H1 (cell line): ENCODE results near the gene NT5C3B. TPM values are rescaled to one million over a fixed set of nuclear protein-coding genes. Genes with fewer than 3 reads are reported as not detected.
"Not testable (repeated sequence)": the region's sequence is repeated elsewhere in the genome, so short reads cannot be mapped to it uniquely, and the experiment has no call there.

Experiments
- CTCF ChIA-PET: fragments of 300-600 bp; sonication (Branson Sonifier 250); formaldehyde crosslinking; loops from one replicate; lab custom pipeline; 2021; ENCODE audit not compliant: partially characterized antibody; lab: Charles Lee
- POLR2A ChIA-PET: fragments of 300-600 bp; sonication (Branson Sonifier 250); formaldehyde crosslinking; loops from one replicate; lab custom pipeline; 2021; ENCODE audit warnings: inconsistent platforms; ENCODE audit not compliant: partially characterized antibody; lab: Charles Lee
- DNase-seq, 2 experiments: peaks; one replicate each; pipeline versions ENCODE4 v3.0.0 to v3.0.0-alpha.2; 2010 to 2022; ENCODE audit warnings: low spot score in 2 of 2, low read depth in 1 of 2, mixed read lengths in 1 of 2
- FAIRE-seq: peaks from 2 replicates; lab custom pipeline; 2011; peaks lifted over from hg19 to GRCh38; lab: Jason Lieb, UNC
- H2AFZ ChIP-seq: 2 replicates; pipeline ENCODE4 v1.8.1; 2012; ENCODE audit warnings: low read length, inconsistent platforms
- H2AK5ac ChIP-seq: 2 replicates; pipeline ENCODE4 v1.6.1; 2013; ENCODE audit warnings: low read depth, low read length
- H2BK120ac ChIP-seq: replicated peaks from 2 replicates; pipeline ENCODE3; 2013; ENCODE audit warnings: low read depth, low read length, inconsistent platforms
- H2BK12ac ChIP-seq: 2 replicates; pipeline ENCODE4 v1.6.1; 2013; ENCODE audit warnings: low read depth, low read length
- H2BK15ac ChIP-seq: 2 replicates; pipeline ENCODE4 v1.6.1; 2013; ENCODE audit warnings: low read length
- H2BK20ac ChIP-seq: 2 replicates; pipeline ENCODE4 v1.6.1; 2013; ENCODE audit warnings: low read length
- H2BK5ac ChIP-seq: 2 replicates; pipeline ENCODE4 v1.6.1; 2013; ENCODE audit warnings: low read depth, low read length
- H3K14ac ChIP-seq: 2 replicates; pipeline ENCODE4 v1.6.1; 2013; ENCODE audit warnings: inconsistent platforms; ENCODE audit not compliant: insufficient read length
- H3K18ac ChIP-seq: 2 replicates; pipeline ENCODE4 v1.6.1; 2013; ENCODE audit warnings: low read length; ENCODE audit errors: extremely low read depth
- H3K23ac ChIP-seq: 2 replicates; pipeline ENCODE4 v1.6.1; 2013; ENCODE audit warnings: inconsistent platforms; ENCODE audit not compliant: insufficient read length
- H3K23me2 ChIP-seq: 2 replicates; pipeline ENCODE4 v1.6.1; 2013; ENCODE audit warnings: low read depth, low read length
- H3K27ac ChIP-seq: 2 replicates; pipeline ENCODE4 v1.6.1; 2011; ENCODE audit warnings: low read depth, low read length, inconsistent platforms
- H3K27me3 ChIP-seq, 4 experiments: replicated peaks in 1 of 4; 1 replicate in 1 of 4; 2 replicates in 3 of 4; pipeline versions ENCODE4 v1.6.1 to v1.8.1; 2011 to 2013; ENCODE audit warnings: low read length in 3 of 4, mild to moderate bottlenecking in 3 of 4, inconsistent platforms in 2 of 4, mixed read lengths in 2 of 4, moderate library complexity in 1 of 4; ENCODE audit not compliant: control insufficient read depth in 3 of 4, insufficient read depth in 3 of 4; ENCODE audit errors: extremely low read depth in 1 of 4
- H3K36me3 ChIP-seq, 4 experiments: 2 replicates each; pipeline versions ENCODE4 v1.6.1 to v1.8.1; 2011 to 2013; ENCODE audit warnings: mild to moderate bottlenecking in 4 of 4, low read length in 3 of 4, moderate library complexity in 2 of 4, control low read depth in 1 of 4, inconsistent platforms in 1 of 4; ENCODE audit not compliant: insufficient read depth in 4 of 4, control insufficient read depth in 2 of 4
- H3K4ac ChIP-seq: replicated peaks from 2 replicates; pipeline ENCODE3; 2013; ENCODE audit warnings: low read length, low read depth, mixed read lengths, inconsistent platforms; ENCODE audit not compliant: insufficient read length
- H3K4me1 ChIP-seq, 4 experiments: replicated peaks in 1 of 4; 1 replicate in 1 of 4; 2 replicates in 3 of 4; pipeline versions ENCODE4 v1.6.1 to v1.8.1; 2011 to 2013; ENCODE audit warnings: low read length in 3 of 4, inconsistent platforms in 2 of 4, mixed read lengths in 1 of 4; ENCODE audit not compliant: insufficient read depth in 4 of 4, control insufficient read depth in 3 of 4
- H3K4me2 ChIP-seq, 2 experiments: 2 replicates each; pipeline versions ENCODE4 v1.6.1 to v1.8.1; 2011 to 2013; ENCODE audit warnings: low read depth in 2 of 2, low read length in 2 of 2, control low read depth in 1 of 2, inconsistent platforms in 1 of 2, mild to moderate bottlenecking in 1 of 2; ENCODE audit not compliant: insufficient read depth in 1 of 2
- H3K4me3 ChIP-seq, 4 experiments: fragments of 200-600, 300-600 bp in 1 of 4; sonication (generic), shearing (Covaris generic), sonication (Bioruptor Twin) in 1 of 4; 2 replicates each; pipeline versions ENCODE4 v1.5.1 to v1.8.1; 2011 to 2016; ENCODE audit warnings: low read length in 4 of 4, low read depth in 3 of 4, control low read depth in 2 of 4, inconsistent platforms in 2 of 4, mild to moderate bottlenecking in 2 of 4, mixed read lengths in 1 of 4, moderate library complexity in 1 of 4; ENCODE audit not compliant: insufficient read depth in 2 of 4; ENCODE audit errors: extremely low read depth in 1 of 4
- H3K56ac ChIP-seq: replicated peaks from 2 replicates; pipeline ENCODE3; 2013; ENCODE audit warnings: low read depth, mild to moderate bottlenecking, mixed read lengths, low read length, inconsistent platforms; ENCODE audit not compliant: insufficient read length
- H3K79me1 ChIP-seq: 2 replicates; pipeline ENCODE4 v1.6.1; 2013; ENCODE audit warnings: low read depth, low read length, control low read depth
- H3K79me2 ChIP-seq, 2 experiments: 2 replicates each; pipeline versions ENCODE4 v1.6.1 to v1.8.1; 2012 to 2013; ENCODE audit warnings: low read length in 2 of 2, mild to moderate bottlenecking in 2 of 2, inconsistent platforms in 1 of 2; ENCODE audit not compliant: insufficient read depth in 2 of 2, control insufficient read depth in 1 of 2
- H3K9ac ChIP-seq, 4 experiments: replicated peaks in 1 of 4; 1 replicate in 1 of 4; 2 replicates in 3 of 4; pipeline versions ENCODE4 v1.6.1 to v1.8.1; 2011 to 2013; ENCODE audit warnings: low read depth in 3 of 4, low read length in 3 of 4, control low read depth in 2 of 4, mild to moderate bottlenecking in 2 of 4, moderate library complexity in 2 of 4, inconsistent platforms in 1 of 4; ENCODE audit errors: extremely low read depth in 1 of 4
- H3K9me3 ChIP-seq, 2 experiments: 2 replicates each; pipeline versions ENCODE4 v1.6.1 to v1.8.1; 2012 to 2013; ENCODE audit warnings: mild to moderate bottlenecking in 2 of 2, moderate library complexity in 2 of 2, control low read depth in 1 of 2, inconsistent platforms in 1 of 2, low read depth in 1 of 2, low read length in 1 of 2, mixed read lengths in 1 of 2; ENCODE audit not compliant: insufficient read depth in 2 of 2
- H4K20me1 ChIP-seq, 2 experiments: replicated peaks in 1 of 2; 2 replicates each; pipeline versions ENCODE3 to v1.8.1; 2011 to 2013; ENCODE audit warnings: inconsistent platforms in 2 of 2, low read length in 2 of 2, mild to moderate bottlenecking in 1 of 2; ENCODE audit not compliant: insufficient read depth in 2 of 2, control insufficient read depth in 1 of 2
- H4K5ac ChIP-seq: 2 replicates; pipeline ENCODE4 v1.6.1; 2013; ENCODE audit warnings: low read length, low read depth, mixed read lengths, inconsistent platforms; ENCODE audit not compliant: insufficient read length
- H4K8ac ChIP-seq: 2 replicates; pipeline ENCODE4 v1.8.0; 2013; ENCODE audit warnings: mild to moderate bottlenecking, moderate library complexity, low read length, inconsistent platforms; ENCODE audit not compliant: insufficient read depth; ENCODE audit errors: extremely low read depth
- H4K91ac ChIP-seq: replicated peaks from 2 replicates; pipeline ENCODE3; 2013; ENCODE audit warnings: low read length, mixed read lengths, inconsistent platforms; ENCODE audit not compliant: insufficient read length
- WGBS, 2 experiments: shearing (Covaris generic) in 1 of 2; methylation state at CpG; one replicate each; pipeline versions ENCODE4 v1.1.6 to v1.1.7; 2013 to 2015; ENCODE audit warnings: low lambda C conversion rate in 2 of 2, mixed read lengths in 2 of 2, inconsistent platforms in 1 of 2, low coverage in 1 of 2, missing lambda C conversion rate in 1 of 2; ENCODE audit not compliant: insufficient replicate concordance in 2 of 2, insufficient coverage in 1 of 2, insufficient read length in 1 of 2; ENCODE audit errors: extremely low coverage in 1 of 2, missing lambda C conversion rate in 1 of 2; 5-methylcytosine and 5-hydroxymethylcytosine counted together
- polyA plus RNA-seq, 7 experiments: library from polyadenylated mRNA; depleted of rRNA in 3 of 7; stranded (reverse) in 5 of 7; unstranded in 2 of 7; fragments of >200 nt in 5 of 7; fragments of 200-250 nt in 2 of 7; gene quantifications; 1 replicate in 5 of 7; 2 replicates in 1 of 7; 4 replicates in 1 of 7; pipeline versions ENCODE4 v1.2.1 to v1.2.3, GENCODE V29; 2011 to 2013; ENCODE audit warnings: missing spikeins in 2 of 7, mixed read lengths in 2 of 7
- total RNA-seq: library from RNA; stranded (reverse); fragmentation: NEBNext Ultra II Directional; extraction: Animal tissue kit (Norgen Biotek cat#: 25700); gene quantifications from 2 replicates; pipeline ENCODE4 v1.2.1, GENCODE V29; 2021

Gene NT5C3B
- total and polyA plus RNA-seq, 2 of the 8 experiments (the other 6 are each of a cell fraction or from before 2014, with no cell fraction given): 68.7 to 94.5 TPM

- not testable (repeated sequence) for H2BK120ac ChIP-seq, H2AFZ ChIP-seq, H4K8ac ChIP-seq, H3K27me3 ChIP-seq, H4K5ac ChIP-seq, H4K20me1 ChIP-seq, H3K9me3 ChIP-seq, FAIRE-seq, H2BK5ac ChIP-seq, H3K9ac ChIP-seq, H3K18ac ChIP-seq, H2BK15ac ChIP-seq, H3K27ac ChIP-seq, H3K79me1 ChIP-seq, H3K56ac ChIP-seq, H2AK5ac ChIP-seq, H3K14ac ChIP-seq, H2BK20ac ChIP-seq, H2BK12ac ChIP-seq, H4K91ac ChIP-seq, H3K23me2 ChIP-seq, DNase-seq, H3K4me2 ChIP-seq, H3K4me3 ChIP-seq, H3K23ac ChIP-seq, H3K4me1 ChIP-seq, H3K79me2 ChIP-seq, H3K4ac ChIP-seq
- ChIA-PET POLR2A (interaction anchor here (1.0 to 2.0 kb wide), 7 partner anchors 10 to 85 kb away, joined by 3 to 9 read pairs (median 3); partner anchors contain the start of genes FKBP10 and P3H4), CTCF (interaction anchor here (0.8 to 2.5 kb wide), 4 partner anchors 13 to 92 kb away, joined by 3 to 13 read pairs (median 4); partner anchors contain the start of genes FKBP10 and P3H4)
- H3K36me3 ChIP-seq: peaks cover 7 to 62% (median 27%) of the 10 kb centered on the region in 4 experiments; a peak in 7 of 8 replicates
- WGBS, 2 experiments: 85% methylated on average over 10 of the region's 10 CpGs; no CpG with 5 or more reads in 1 of the 2 experiments
These were observed 6.1 kb downstream of the NT5C3B start for GRCh38 chr17:41829961-41830360.
